GM10248 (cell line): ENCODE results near the gene MOBP.

Experiments used
- CTCF ChIA-PET: fragments of 300-600 bp; sonication (Branson Sonifier 250); formaldehyde crosslinking; extraction: SDS; loops from one replicate; lab custom pipeline; 2021; ENCODE audit warnings: antibody characterized with exemption; lab: Yijun Ruan, JAX
- POLR2A ChIA-PET: fragments of 350-650 bp; sonication (Branson Sonifier 250); formaldehyde crosslinking; extraction: SDS; loops from one replicate; lab custom pipeline; 2020; ENCODE audit warnings: antibody characterized with exemption; lab: Yijun Ruan, JAX
- DNase-seq: peaks from one replicate; pipeline ENCODE4 v3.0.0; 2012; ENCODE audit errors: extremely low spot score
- CTCF ChIP-seq: IDR thresholded peaks from 2 replicates; pipeline ENCODE4 v1.5.1; 2012; ENCODE audit warnings: mild to moderate bottlenecking, low read depth; ENCODE audit errors: extremely low read depth, missing control alignments, control extremely low read depth

The MOBP gene

DNA sequence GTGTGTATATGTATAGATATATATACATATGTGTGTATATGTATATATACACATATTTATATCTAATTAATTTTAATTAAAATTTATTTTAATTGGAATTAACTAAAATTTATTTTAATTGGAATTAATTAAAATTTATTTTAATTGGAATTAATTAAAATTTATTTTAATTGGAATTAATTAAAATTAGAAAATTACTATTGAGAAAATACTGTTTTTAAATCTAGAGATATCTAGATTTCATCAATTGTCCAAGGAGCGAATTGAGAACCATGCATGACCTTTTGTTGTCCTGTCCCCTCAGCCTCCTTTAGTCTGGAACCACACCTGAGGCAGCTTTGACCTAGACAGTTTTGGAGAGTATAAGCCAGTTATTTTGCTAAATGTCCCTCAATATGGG is 1.8 kb downstream of the MOBP start:
- ChIA-PET CTCF (no interaction called here), POLR2A (no interaction called here)

DNA sequence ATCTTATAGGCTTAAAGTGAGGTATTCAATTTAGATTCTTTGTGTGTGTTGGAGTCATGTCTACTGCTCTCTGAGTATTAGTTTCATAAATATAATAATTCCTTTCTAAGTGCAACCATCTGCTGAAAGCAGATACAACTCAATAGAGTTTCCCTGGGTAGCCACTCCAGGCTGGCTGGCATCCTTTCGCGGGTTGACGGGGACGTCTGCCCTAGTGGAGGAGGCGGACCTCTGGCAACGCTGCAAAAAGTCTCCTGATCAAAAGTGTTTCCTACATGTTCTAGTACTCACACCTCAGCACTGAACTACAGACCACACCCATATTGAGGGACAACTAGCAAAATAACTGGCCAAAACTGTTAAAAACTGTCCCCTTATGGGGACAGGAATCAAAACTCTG is 2.5 kb downstream of the MOBP start:
- no peak for DNase-seq
- CTCF ChIA-PET, result interaction anchor here (1.3 kb wide), 1 partner anchor 26 kb away, joined by 3 read pairs; no protein-coding TSS in a partner anchor
- POLR2A ChIA-PET, result no interaction called here
- no peak for TF ChIP-seq CTCF

More for the DNA sequence above, 1.8 kb downstream of the MOBP start:
- TF ChIP-seq CTCF, result no peak
- no peak for DNase-seq

- ChIA-PET POLR2A (no interaction called here), CTCF (interaction anchor here (1.2 to 2.9 kb wide), 3 partner anchors 23 to 27 kb away, joined by 3 to 11 read pairs (median 4); no protein-coding TSS in a partner anchor)
- TF ChIP-seq CTCF, result no peak
- no peak for DNase-seq
Observed at GRCh38 chr3:39471652-39472051, 4.2 kb downstream of the MOBP start.

DNA sequence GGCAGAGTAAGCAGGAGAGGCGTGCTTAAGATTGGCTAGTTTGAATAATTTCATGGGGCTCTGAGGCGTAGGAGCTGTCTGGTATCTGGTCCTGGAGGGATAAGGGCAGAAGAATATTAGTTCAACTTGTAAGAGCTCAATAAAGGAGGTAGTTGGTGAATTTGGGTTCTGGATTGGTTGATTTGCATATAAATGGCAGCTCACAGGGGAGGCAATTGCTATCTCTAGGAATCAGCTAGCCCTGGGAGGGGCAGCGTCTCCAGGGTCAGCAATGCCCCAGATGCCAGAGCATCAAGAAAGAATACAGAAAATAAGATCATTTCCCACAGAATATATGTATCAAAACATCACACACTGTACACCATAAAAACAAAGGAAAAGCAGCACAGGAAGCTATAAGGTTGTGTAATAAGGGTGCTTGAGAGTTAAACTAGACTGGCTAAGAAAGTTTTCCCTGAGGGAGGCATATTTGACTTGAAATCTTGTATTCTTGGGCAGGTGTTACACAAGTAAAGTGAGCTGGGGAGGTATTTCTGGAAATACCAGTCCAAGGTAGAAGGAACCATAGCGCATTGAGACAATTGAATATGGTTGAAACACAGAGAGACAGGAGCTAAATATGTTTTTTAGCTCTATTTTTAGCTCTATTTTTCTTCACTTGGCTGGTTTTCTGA is 6.1 kb downstream of the MOBP start:
- no peak for TF ChIP-seq CTCF
- CTCF ChIA-PET, result interaction anchor here (1.2 to 2.9 kb wide), 2 partner anchors 14 to 25 kb away, joined by 3 to 11 read pairs; no protein-coding TSS in a partner anchor
- DNase-seq, result no peak
- POLR2A ChIA-PET, result no interaction called here

DNA sequence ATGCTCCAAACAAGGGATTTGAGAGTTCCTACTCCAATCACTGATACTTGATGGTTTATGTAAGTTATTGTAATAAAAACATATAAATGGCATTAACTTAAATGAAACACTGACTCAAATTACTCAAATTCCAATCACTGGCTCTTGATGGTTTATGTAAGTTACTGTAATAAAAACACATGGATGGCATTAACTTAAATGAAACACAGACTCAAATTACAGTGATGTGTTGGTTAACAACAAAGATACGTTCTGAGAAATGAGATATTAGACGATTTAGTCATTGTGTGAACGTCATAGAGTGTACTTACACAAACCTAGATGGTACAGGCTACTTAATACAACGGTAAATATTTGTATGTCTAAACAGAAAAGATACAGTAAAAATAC is 6.6 kb downstream of the MOBP start:
- no peak for DNase-seq
- ChIA-PET POLR2A (no interaction called here), CTCF (no interaction called here)
- TF ChIP-seq CTCF, result no peak

- no peak for DNase-seq
- CTCF ChIA-PET, result interaction anchor here (1.3 kb wide), 1 partner anchor 23 kb away, joined by 5 read pairs; no protein-coding TSS in a partner anchor
- no peak for TF ChIP-seq CTCF
- POLR2A ChIA-PET, result no interaction called here
Observed at GRCh38 chr3:39476783-39477182, 9.3 kb downstream of the MOBP start.
